Activated T-helper 9 cell treated with anti-CD3 and anti-CD28 coated beads, Interleukin-2, amount 50 U/mL, for 16 hours (primary cell): ENCODE results near the gene VOPP1.
"Not testable (repeated sequence)": the region's sequence is repeated elsewhere in the genome, so short reads cannot be mapped to it uniquely, and the experiment has no call there.

Experiments used
- DNase-seq: peaks from one replicate; pipeline ENCODE4 v3.0.0-alpha.2; 2020; ENCODE audit warnings: low read depth

The VOPP1 gene, protein sequence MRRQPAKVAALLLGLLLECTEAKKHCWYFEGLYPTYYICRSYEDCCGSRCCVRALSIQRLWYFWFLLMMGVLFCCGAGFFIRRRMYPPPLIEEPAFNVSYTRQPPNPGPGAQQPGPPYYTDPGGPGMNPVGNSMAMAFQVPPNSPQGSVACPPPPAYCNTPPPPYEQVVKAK

DNA sequence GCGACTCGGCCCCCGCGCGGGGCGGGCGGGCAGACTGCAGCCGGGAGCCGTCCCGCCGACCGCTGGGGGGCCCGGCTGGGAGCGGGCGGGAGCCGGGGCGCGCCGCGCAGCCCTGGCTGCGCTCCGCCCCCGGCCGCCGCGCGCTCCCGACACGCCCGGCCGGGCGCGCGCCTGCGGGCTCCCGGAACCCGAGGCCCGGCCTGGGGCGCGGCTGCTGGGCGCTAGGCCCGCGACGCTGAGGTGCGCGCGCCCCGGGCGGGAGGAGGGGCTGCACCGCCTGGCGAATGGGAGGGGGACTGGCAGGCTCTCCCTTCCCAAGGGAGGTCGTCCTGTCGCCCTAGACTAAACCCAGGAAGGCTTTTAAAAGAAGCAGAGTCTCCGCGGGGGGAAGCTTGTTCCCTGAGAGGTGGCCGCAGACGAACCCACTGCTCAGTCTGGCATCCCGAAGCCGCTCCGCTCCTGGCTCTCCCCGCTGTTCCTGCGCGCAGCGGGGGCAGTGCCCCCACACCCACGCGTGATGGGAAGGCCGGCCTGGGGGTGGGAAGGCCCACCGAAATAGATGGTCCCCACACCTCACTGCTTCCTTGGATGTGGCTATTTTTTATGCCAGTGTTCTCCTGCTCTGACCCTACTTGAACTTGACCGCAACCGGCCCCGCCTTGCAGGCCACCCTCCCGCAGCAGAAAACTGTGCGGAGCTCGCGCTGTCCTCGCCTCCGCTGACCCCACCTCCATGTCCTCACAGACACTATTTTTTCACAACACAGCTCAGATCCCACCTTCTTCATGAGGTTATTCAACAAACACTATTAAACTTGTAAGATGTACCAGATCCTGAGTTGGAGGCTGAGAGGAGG lies at the start of gene VOPP1:
Gene VOPP1, minus strand, starts transcription at position 125 of the 856 bp plus-strand sequence. CDS start 178 bp downstream, outside the sequence.
- DNase-seq: peak; percentile 56

- DNase-seq: no peak
These were observed 46.6 kb upstream of the VOPP1 start for GRCh38 chr7:55618913-55619312.

DNA sequence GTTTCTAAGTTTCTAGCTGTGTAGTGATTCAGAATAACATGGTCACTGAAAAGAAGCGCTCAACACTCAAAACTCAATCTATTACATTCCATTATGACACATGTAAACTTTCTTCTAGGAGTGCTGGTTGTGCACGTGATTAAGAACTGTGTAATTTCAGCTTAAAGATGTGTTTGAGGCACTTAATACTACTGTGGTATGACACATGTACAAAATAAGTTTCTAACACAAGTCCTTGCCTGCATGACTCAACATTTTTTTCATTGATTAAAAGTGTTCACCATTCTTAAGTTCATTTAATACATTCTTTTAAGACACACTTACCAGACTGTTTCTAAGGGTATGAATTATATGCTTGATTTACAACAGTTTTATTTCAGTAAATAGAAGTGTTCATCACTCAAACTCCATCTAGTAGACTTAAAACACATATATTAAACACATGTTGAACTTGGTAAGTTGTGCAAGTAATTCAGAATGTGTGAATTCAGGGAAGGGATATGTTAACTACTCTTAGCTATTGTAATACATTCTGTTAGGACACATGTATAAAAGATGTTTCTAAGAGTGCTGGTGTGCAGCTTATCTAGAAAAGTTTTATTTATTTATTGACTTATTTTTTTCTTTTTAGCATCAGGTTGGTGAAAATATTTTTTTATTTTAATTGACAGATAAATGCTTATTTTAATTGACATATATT lies 42.2 kb upstream of the VOPP1 start:
- DNase-seq: not testable (repeated sequence)

DNA sequence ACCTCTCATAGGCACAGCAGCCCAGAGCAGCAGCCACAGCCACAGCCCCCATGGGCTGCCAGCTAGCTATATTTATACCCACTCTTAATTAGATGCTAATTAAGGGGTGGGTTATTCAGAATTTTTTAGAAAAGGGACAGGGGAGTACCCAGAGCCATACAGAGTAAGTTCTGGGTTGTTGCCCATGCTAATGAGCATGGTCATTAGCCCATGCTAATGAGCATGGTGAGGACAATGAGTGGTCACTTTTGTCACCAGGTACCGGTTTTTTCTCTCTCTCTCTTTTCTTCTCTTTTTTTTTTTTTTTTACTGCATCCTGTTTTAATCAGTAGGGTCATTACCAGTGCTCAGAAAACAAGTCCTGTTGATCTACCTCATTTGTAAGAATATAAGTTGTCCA lies 37.4 kb upstream of the VOPP1 start:
- not testable (repeated sequence) for DNase-seq

GRCh38 chr7:55605661-55606060 lies 33.4 kb upstream of the VOPP1 start:
- DNase-seq: not testable (repeated sequence)

DNA sequence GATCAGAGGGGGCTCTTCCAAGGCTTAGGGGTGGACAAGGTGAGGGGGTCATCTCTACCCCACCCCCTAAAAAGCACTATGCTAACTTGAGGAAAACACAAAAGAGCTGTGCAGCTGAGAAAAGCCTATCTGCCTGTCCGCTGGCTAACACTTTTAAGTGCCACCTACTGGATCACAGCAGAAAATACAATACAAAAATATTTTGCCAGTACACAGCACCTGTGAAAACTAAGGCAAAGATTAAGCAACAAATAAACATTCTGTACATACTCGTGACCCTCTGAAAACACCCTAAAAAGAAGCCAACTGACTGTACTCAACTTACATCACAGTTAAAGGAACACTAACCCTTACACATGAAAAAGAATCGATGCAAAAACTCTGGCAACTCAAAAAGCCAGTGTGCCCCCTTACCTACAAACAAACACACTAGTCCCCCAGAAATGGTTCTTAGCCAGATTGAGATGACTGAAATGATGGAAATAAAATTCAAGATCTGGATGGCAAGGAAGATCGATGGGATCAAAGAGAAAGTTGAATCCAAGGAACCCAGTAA lies 25.7 kb upstream of the VOPP1 start:
- DNase-seq: not testable (repeated sequence)

DNA sequence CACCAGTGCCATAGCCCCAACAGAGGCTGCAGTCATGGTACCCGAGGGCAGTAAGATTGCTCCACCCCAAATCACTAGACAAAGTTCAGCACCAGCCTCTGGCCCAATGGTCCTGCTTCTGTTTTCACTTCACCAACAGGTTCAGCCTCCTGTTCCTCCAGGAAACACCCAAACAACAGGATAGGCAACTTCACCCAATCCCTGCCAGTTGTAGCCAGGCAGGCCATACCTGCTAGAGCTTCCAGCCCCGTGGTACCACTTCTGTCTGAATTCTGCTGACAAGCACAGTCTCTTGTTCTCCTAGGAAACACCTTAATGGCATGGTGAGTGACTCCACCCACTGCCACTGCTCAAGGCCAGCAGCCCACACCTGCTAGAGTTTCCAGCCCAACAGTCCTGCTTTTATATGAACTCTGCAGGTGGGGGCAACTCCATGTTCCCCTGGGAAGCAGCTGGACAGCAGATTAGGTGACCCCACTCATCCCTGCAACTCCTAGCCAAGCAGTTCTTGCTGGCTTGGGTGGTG lies 25.0 kb upstream of the VOPP1 start:
- DNase-seq: not testable (repeated sequence)

- DNase-seq: no peak
These were observed 23.2 kb upstream of the VOPP1 start for GRCh38 chr7:55595511-55595910.

GRCh38 chr7:55594870-55595269 lies 22.6 kb upstream of the VOPP1 start:
- DNase-seq: no peak

- no peak for DNase-seq
These were observed 22.1 kb upstream of the VOPP1 start for GRCh38 chr7:55594414-55594813.

DNA sequence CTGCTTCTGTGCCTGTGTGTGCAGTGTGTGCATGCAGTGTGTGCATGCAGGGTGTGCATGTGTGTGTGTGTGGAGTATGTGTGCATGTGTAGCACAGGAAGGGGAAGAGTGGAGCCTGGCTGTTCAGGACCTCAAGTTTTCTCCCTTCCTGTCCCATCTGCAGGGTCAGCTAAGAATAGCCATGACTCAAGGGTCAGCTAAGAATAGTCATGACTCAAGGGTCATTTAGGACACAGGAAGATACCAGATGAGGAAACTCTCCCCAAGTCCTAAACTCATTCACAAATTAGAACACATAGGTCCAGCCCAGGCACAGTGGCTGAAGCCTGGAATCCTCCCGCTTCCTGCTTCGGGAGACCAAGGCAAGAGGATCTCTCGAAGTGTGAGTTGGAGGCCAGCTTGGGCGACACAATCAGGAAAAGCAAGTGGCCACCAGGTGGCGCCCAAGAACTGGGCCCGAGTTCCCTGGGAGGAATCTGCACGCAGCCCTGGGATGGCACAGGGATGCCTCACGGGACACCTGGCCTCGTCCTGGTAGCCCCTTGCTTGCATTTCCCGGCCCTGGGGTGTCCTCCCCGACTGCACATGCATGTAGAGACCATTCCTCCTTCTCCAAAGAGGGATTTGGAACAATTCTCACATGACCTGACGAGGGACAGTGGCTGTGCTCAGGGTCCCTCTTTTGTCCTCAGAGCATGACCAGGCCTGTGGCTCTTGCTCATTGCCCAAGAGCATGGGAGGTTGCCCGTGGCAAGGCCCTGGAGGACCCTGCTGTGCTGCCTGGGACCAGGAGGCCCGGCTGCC lies 21.4 kb upstream of the VOPP1 start:
- peak; percentile 55 for DNase-seq

GRCh38 chr7:55593172-55593514 lies 20.8 kb upstream of the VOPP1 start:
- no peak for DNase-seq

GRCh38 chr7:55592492-55592891 lies 20.2 kb upstream of the VOPP1 start:
- DNase-seq: no peak

- DNase-seq: no peak
These were observed 19.1 kb upstream of the VOPP1 start for GRCh38 chr7:55591282-55591931.

GRCh38 chr7:55590517-55591281 lies 18.4 kb upstream of the VOPP1 start:
- no peak for DNase-seq

DNA sequence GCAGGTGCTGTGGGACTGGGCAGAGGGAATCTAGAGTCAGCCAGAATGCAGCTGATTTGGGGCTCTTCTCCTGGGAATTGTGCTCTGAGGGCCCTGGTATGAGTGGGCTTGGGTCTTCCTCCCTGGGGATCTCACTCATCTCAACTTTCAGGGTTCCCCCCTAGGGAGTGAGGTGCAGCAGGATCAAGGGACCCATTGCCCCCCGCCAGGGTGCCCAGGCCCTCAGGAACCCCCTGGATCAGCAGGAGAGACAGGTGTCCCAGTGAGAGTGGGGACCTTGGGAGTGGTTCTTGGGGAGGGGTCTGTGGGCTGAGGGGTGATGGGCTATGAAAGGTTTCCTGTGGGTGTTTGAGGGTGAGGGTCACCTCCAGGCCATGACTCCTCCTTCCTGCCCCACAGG lies 17.6 kb upstream of the VOPP1 start:
- no peak for DNase-seq

GRCh38 chr7:55588976-55589604 lies 16.8 kb upstream of the VOPP1 start:
- DNase-seq: no peak

DNA sequence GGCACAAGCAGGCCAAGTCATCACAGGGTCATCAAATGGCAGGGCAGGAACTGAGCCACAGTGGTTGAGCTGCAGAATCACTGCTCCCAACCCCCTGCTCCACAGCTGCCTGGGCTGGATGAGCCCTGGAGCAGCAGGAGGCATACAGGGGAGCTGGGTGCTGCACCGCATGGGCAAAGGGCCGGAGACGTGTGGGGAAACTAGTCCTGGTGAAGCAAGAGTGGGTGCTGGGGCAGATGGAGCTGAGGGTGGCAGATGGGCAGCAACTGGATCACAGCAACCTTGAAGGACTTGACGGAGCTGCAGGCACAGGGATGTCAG lies 16.0 kb upstream of the VOPP1 start:
- DNase-seq: no peak

- DNase-seq: no peak
These were observed 15.5 kb upstream of the VOPP1 start for GRCh38 chr7:55587687-55588378.
